Stimulated activated CD8-positive, alpha-beta memory T cell treated with anti-CD3 and anti-CD28 coated beads, Interleukin-7, amount 100 ng/mL, for 1 hour (primary cell): ENCODE measurements around the gene TCL1B.
"Not testable (repeated sequence)": the region's sequence is repeated elsewhere in the genome, so short reads cannot be mapped to it uniquely, and the experiment has no call there.

Source experiments
- DNase-seq, 2 donors: peaks; one replicate each; pipeline ENCODE4 v3.0.0-alpha.2; 2020; ENCODE audit warnings: low read depth in 2 of 2

The TCL1B gene

DNA sequence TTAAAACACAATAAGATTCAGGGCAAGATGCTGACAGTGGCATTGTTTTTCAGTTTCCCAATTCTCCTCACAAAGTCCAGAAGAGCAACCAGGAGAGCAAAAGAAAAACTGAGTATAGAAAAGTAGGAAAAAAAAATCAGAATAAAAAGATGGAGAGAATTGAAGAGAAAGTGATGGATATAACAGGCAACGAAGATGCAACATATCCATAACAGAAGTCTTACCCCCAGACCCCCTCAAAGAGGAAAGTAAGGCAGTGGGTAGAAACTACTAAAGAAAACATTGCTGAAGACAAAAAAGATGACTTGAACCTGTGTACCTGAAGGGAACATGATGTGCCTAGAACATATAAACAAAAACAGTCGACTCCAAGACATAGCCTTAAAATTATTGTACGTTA is 17.1 kb downstream of the TCL1B start:
- no peak for DNase-seq

DNA sequence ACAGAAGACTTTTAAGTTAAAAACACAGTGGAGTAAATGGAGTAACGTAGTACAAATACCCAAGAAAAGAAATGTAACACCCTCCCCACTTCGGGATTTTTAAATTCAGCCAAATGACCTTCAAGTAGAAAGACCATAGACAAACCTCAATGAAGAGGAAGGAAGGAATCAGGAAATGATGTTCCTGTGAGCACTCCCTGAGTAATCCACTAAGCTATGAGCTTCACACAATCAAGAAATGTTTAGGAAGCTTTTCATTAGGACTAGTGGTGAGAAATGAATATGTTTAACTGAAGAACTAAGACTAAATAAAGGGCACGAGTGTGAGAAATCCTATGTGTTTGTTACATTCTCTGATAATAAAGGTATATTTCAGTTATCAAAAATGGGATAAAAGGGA is 17.6 kb downstream of the TCL1B start:
- DNase-seq: no peak

DNA sequence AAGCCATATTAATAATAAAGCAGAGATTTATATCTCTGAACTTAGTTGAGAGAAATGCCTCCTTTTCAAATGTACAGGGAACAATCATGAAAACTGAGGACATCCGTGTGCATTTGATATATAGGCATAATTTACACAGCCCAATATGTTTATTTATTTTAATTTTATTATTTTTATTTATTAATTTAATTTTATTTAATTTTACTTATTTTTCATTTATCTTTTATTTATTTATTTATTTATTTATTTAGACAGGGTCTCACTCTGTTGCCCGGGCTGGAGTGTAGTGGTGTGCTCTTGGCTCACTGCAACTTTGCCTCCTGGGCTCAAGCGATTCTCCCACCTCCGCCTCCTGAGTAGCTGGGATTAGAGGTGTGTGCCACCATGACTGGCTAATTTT is 19.3 kb downstream of the TCL1B start:
- DNase-seq: no peak

DNA sequence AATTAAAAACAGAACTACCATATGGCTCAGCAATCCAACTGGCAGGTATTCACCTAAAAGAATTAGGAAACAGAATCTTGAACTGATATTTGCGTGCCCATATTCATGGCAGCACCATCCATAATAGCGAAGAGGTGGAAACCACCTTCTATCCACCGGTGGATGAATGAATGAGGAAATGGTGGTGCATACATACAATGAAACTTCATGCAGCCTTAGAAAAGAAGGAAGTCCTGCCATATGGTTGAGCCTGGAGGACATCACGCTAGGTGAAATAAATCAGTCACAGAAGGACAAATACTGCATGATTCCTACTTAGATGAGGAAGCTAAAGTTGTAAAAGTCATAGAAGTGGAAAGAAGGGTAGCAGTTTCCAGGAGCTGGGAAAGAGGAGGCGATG is 21.1 kb downstream of the TCL1B start:
- no peak for DNase-seq

DNA sequence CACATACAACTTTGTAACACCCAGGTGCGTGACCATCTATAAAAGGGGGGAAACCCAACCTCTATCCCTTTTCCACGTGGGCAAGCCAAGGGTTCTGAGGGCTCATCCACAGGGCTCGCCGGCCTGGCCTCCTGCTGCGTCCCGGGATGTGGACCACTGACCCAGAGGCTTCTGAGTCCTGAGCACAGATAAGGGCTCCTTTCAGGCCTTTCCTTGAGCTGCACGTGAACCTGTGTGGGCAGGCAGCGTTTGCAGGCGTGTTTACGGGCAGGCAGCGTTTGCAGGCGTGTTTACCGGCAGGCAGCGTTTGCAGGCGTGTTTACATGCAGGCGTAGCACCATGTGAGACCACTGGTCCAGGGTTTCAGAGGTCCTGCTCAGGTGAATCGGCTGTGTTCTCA is 23.9 kb downstream of the TCL1B start:
- DNase-seq: no peak

DNA sequence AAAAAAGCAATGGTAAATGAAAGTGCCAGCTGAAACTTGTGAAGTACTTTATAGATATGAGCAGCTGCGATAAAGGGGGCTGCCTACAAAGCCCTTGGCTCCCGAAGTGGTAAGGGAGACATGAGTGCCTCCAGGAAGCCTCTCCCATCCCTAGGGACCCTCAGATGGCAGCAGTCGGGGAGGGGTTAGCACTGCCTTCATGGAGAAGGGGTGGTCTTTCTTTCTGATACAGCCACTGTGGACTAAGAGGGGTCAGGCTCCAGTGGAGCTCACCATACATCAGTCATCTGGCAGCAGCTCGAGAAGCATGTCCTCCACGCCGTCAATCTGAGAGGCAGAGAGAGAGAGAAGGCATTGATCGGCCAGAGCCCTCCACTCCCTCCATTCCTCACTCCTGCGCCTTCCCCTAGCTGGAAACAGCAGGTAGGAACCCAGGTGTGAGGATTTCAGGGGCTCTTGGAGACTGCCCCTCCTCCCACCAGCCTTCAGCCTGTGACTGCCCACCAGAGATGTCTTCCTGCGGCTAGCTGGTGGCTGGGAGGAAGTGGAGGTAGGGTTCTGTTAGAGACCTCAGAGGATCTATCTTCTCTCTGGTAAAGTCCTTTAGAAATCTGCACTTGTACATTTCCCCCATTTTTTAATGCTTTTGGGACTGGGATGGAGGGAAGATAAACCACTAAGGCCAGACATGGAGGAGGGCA is 25.4 kb downstream of the TCL1B start:
- no peak for DNase-seq

DNA sequence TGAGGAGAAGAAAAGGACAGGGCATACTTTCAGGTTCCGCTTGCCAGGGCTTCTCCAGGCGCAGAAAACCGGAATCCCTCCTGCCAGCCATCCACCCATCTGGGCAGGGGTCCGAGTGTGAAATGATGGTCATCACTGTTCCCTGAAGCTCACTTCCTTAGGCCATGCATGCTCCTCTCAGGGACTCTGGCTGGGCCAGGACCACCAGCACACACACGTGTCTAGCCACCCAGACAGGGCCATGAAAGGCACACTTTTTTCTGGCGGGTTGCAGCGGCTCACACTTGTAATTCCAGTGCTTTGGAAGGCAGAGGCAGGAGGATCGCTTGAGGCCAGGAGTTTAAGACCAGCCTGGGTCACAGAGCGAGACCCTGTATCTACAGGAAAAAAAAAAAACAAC is 26.2 kb downstream of the TCL1B start:
- no peak for DNase-seq

DNA sequence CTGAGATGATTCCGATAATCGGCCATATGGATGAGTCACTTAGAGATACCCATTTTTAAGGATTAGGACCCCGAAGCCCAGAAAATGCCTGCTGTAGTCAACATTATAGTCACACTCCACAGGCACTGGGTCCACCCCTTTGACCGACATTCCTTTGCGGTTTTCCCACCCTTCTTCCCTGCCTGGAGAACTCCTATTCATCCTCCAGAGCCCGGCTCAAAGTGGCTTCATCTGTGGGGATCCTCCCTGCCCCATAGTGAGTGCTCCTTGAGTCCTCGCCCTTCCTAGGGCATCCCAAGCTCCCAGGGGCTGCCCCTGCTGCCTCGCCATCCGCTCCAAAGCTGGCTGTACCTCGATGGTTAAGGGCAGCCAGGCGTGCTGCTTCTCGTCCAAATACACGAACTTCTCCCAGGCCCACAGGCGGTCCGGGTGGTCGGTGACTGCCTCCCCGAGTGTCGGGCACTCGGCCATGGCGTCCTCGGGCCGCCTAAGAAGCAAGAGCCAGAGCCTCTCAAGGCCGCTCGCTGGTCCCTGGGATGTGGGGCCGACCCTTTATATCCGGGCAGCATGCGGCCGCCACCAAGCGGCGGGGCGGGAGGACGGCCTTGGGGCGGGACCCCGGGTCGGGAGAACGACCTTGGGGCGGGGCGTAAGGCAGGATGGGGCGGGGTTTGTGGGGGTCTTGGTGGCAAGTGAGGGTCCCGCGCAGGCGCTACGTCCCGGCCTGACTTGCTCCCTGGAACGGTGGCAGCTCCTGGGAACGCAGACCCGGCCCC is 27.6 kb downstream of the TCL1B start, which contains the start of gene TCL1A:
Gene TCL1A (minus strand): TSS at position 530 of the 776 bp plus-strand sequence. CDS start 59 bp downstream, at position 471.
- DNase-seq: no peak

DNA sequence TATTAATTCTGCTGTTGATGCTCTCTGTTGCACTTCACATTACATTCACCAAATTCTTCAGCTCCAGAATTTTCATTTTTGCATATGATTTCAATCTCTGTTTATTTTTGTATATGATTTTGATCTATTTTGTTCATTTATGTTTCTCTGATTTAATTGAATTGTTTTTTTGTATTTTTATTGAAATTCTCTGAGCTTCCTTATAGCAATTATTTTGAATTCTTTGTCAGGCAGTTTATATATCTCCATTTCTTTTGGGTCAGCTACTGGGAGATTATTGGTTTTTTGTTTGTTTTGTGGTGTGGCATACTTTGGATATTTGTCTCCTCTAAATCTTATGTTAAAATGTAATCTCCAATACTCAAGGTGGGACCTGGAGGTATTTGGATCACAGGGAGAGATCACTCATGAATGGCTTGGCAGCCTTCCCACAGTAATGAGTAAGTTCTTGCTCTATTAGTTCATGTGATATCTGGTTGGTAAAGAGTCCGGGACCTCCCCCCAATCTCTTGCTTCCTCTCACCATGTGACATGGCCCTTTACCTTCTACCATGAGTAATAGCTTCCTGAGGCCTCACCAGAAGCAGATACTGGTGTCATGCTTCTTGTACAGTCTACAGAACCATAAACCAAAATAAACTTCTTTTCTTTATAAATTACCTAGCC is 36.4 kb downstream of the TCL1B start:
- DNase-seq: no peak

DNA sequence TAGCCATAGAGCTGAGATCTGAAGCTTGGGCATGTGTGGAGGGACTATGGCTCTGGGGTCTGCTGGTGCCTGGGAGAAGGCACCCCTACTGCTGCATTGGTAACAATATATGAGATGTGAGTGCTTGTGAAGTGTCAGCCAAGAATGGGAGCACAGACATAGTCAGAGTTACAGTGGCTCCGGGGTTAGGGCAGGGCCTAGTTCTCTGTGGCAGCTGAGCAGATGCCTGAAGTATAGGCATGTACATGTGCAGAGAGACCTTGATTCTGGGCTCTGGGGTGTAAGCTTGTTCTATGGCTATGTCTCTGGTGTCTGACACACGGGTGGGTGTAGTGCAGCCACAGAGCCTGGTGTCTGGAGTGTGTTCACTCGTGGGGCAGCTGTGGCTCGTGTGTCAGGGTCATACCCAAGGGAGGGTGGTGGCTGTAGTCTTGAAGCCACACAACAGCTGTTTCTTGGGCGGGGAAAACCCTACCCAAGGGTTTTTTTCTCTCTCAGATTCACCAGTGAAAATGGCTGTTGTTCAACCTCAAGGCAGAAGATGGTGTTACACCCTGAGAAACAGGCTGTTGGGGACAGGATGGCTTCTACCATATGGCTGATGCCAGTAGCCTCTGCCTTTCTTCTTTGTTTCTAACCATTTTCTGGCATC is 39.6 kb downstream of the TCL1B start:
- DNase-seq: no peak

DNA sequence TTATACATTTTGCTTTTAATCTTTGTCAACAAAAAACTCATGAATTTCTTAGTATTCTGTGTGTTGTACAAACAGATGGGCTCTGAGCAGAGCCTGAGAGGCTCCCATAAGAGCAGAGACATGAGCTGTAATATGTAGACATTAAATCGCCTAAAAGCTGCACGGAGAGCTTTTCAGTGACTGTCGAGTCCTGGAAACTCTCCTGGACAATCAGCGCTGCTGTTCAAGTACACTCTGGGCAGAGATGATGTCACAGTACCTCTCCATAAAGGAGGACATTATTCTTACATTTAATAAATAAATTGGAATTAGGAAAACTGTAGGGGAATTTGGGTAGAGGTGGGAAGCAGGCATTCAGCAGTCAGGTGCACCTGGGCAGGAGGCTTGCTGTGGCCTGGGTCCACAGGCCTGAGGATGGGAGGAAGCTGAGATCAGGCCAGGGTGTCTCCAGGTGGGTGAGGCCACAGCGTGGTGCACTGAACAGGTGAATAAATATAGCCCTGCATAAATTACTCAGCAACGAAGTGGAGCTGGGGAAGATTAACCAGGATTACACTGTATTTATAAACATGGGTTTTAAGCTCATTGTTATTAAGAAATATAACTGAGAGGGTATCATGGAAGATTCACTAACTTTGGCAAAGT is 41.0 kb downstream of the TCL1B start:
- no peak for DNase-seq

DNA sequence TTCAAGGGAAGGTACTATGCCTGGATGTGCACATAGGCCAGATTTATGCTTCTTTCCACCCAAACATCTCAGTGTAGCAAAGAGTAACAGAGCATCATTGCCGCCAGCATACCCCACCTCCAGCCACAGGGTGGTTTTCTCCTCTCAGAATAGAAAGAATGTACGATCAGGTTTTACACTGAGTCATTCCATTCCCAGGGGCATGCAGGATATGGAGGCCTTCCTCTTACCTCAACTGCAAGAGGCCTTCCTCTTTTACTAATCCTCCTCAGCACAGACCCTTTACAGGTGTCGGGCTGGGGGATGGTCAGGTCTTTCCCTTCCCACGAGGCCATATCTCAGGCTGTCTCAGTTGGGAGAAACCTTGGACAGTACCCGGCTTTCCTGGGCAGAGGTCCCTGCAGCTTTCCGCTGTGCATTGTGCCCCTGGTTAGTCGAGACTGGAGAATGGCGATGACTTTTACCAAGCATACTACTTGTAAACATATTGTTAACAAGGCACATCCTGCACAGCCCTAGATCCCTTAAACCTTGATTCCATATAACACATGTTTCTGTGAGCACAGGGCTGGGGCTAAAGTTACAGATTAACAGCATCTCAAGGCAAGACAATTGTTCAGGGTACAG is 43.3 kb downstream of the TCL1B start:
- DNase-seq: not testable (repeated sequence)

DNA sequence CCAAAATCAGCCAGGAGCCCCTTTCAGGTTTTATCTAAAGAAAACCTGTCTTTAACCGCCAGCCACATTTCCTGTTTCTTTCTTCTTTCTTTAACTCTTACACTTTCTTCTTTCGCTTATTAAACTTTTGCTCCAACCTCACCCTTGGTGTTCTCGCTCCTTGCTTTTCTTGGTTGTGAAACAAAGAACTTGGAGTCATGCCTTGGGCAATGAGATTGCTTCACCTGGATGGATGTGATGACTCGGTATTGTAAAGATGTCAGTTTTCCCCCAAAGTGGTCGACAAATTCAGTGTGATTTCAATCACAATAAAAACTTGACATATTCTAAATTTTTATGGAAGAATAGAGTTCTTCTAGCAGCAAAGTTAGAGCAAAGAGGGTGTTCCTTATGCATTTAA is 43.9 kb downstream of the TCL1B start:
- DNase-seq: no peak

DNA sequence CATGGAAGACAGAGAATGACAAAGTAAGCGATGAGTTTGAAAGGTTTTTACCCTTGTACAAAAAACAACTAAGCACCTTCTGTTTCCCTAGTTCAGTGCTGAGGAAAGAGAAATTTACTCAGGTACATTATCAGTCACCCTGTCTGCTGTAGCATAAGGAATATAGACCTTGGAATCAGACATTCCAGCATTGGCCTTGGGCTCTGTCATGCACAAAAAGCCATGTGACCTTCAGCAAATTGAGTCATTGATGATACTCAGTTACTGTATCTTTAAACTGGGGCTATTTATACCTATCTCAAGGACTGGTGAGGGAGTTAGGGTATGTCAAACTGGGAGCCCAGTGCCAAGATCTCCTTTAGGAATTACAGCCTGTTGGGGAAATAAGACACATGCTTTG is 47.0 kb downstream of the TCL1B start:
- no peak for DNase-seq

DNA sequence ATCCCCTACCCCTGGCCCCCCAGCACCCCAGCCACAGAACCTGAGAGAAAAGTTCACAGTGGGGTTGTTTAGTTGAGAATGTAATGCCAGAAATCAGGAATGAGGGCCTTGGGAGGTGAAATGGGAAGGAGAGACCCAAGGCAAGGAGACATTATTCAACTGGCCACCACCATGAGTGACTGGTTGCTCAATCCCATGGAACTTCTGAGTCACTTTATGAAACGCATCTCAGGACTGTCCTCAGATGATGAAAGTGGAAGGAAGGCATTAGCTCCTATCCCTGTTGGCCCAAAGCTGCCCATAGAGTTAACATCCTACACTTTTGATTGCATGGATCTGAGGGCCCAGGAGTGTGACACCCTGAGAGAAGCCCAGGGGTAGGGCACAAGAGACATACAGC is 53.1 kb downstream of the TCL1B start:
- no peak for DNase-seq

DNA sequence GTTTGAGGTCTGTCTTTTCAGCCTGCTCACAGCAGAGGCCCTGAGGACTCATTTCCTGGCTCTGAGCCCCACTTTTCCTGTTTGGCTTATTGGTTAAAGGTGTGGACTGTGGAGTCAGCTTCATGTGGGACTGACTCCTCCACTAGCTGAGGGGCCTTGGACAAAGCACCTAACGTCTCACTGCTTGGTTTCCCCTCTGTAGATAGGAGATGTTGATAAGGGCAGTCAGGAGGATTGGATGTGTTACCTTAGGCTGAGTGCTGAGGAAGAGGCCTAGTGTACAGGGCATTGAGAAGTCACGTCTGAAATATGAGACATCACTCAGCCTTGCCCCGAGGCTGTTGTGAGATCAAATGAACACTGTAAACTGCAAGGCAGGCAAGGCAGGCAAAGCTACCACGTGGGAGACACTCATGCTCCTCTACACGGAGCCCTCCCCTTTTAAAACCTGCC is 54.8 kb downstream of the TCL1B start:
- DNase-seq: no peak

DNA sequence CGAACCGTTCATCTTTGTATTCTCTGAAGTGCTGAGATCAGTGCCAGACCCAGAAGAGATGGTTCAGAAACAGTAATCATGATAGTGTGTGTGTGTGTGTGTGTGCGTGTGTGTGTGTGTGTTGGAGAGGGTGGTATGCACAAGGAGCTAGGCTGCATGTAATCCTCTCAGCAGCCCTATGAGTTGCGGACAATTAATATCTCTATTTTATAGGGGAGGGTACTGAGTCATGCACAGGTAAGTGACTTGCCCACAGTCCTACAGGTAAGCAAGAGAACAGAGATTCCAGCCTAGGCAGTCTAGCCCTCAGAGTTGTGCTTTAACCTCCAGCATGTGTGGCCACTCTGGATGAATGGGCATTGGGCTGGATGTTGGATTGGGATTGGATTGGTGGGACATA is 55.6 kb downstream of the TCL1B start:
- no peak for DNase-seq
